Panc1 (cell line): ENCODE measurements around the gene RAP1GDS1. TPM values are rescaled to one million over a fixed set of nuclear protein-coding genes. Genes with fewer than 3 reads are reported as not detected.

Experiments used
- ATAC-seq: fragments of 200-7000 bp; cut with Tn5 transposase; 2 replicates; pipeline ENCODE4 v1.9.1; 2020; ENCODE audit warnings: mild to moderate bottlenecking, moderate library complexity
- BruUV-seq: library from RNA; stranded (reverse); fragments of 400-500 nt; replicated peaks from 2 replicates; lab custom pipeline; 2021; lab: Mats Ljungman, UMichigan
- CTCF ChIA-PET: fragments of 300-600 bp; sonication (Branson Sonifier 250); formaldehyde crosslinking; loops from one replicate; lab custom pipeline; 2022; ENCODE audit warnings: antibody characterized with exemption; lab: Charles Lee
- POLR2A ChIA-PET: fragments of 300-600 bp; sonication (Branson Sonifier 250); formaldehyde crosslinking; loops from one replicate; lab custom pipeline; 2022; ENCODE audit warnings: antibody characterized with exemption; lab: Charles Lee
- DNase-seq: peaks from one replicate; pipeline ENCODE4 v3.0.0-alpha.2; 2010; ENCODE audit warnings: low read depth, low spot score
- H3K27ac ChIP-seq: 2 replicates; pipeline ENCODE4 v1.5.1; 2011; ENCODE audit warnings: mild to moderate bottlenecking, low read length, inconsistent platforms
- H3K27me3 ChIP-seq: fragments of 200-500 bp; sonication (Bioruptor generic); 2 replicates; pipeline ENCODE4 v1.6.0; 2014; ENCODE audit warnings: low read length, inconsistent platforms; ENCODE audit not compliant: control insufficient read depth, insufficient read depth
- H3K36me3 ChIP-seq: fragments of 200-500 bp; sonication (Bioruptor generic); 2 replicates; pipeline ENCODE4 v1.5.1; 2014; ENCODE audit warnings: inconsistent platforms, mild to moderate bottlenecking, low read length, moderate library complexity; ENCODE audit not compliant: control insufficient read depth, insufficient read depth
- H3K4me1 ChIP-seq: 2 replicates; pipeline ENCODE4 v1.5.1; 2011; ENCODE audit warnings: inconsistent platforms, mild to moderate bottlenecking, low read length, moderate library complexity; ENCODE audit not compliant: control insufficient read depth, insufficient read depth
- H3K4me3 ChIP-seq, 2 experiments: 2 replicates each; pipeline ENCODE4 v1.5.1; 2011 to 2012; ENCODE audit warnings: low read depth in 2 of 2, low read length in 2 of 2, mild to moderate bottlenecking in 2 of 2, inconsistent platforms in 1 of 2, moderate library complexity in 1 of 2
- H3K9me3 ChIP-seq: fragments of 200-500 bp; sonication (Bioruptor generic); 2 replicates; pipeline ENCODE4 v1.5.1; 2014; ENCODE audit warnings: low read depth, mild to moderate bottlenecking, inconsistent platforms, low read length, moderate library complexity; ENCODE audit not compliant: control insufficient read depth, insufficient read depth
- CTCF ChIP-seq: fragments of 450-650 bp; IDR thresholded peaks from 2 replicates; pipeline ENCODE4 v1.5.1; 2017; ENCODE audit warnings: mild to moderate bottlenecking
- POLR2AphosphoS5 ChIP-seq: IDR thresholded peaks from 2 replicates; pipeline ENCODE4 v1.6.1; 2012; ENCODE audit warnings: mild to moderate bottlenecking, low read depth, low read length, moderate library complexity
- REST ChIP-seq, 2 experiments: IDR thresholded peaks; 2 replicates each; pipeline ENCODE4 v1.6.1; 2011 to 2012; ENCODE audit warnings: low read depth in 2 of 2, control low read depth in 1 of 2, low read length in 1 of 2, mild to moderate bottlenecking in 1 of 2, moderate library complexity in 1 of 2; ENCODE audit not compliant: insufficient read depth in 1 of 2
- SIN3A ChIP-seq: IDR thresholded peaks from 2 replicates; pipeline ENCODE4 v1.6.1; 2012; ENCODE audit warnings: low read depth, mild to moderate bottlenecking, low read length, moderate library complexity, borderline replicate concordance; ENCODE audit not compliant: insufficient read depth
- TCF7L2 ChIP-seq: IDR thresholded peaks from 2 replicates; pipeline ENCODE4 v1.6.1; 2011; ENCODE audit warnings: mild to moderate bottlenecking, low read depth, low read length, inconsistent platforms
- in situ Hi-C: cut with HindIII; loops from 2 replicates; pipeline ENCODE4 v1.10.0; 2016; ENCODE audit warnings: low sequenced_read_pairs, low pct_unique_long_range_greater_than_20kb
- intact Hi-C: fragments of 100-400 bp; cut with micrococcal nuclease; formaldehyde crosslinking; loops from one replicate; pipeline ENCODE4 v1.10.0; 2022; ENCODE audit not compliant: unreplicated experiment
- total RNA-seq: library from RNA; stranded (reverse); gene quantifications from one replicate; pipeline ENCODE4 v1.2.1, GENCODE V29; 2021; ENCODE audit not compliant: unreplicated experiment

The RAP1GDS1 gene
- total RNA-seq, 1 experiment from 2014 or later: 39.7 TPM

- Histone ChIP-seq H3K4me3 (no peak overlapping the region), H3K27me3 (no peaks in the 10 kb centered on the region), H3K36me3 (no peaks in the 10 kb centered on the region), H3K9me3 (no peaks in the 10 kb centered on the region), H3K4me1 (no peaks in the 10 kb centered on the region), H3K27ac (no peak overlapping the region)
- TF ChIP-seq CTCF: no peak
- no peak for TF ChIP-seq POLR2AphosphoS5
- no peak for TF ChIP-seq TCF7L2
- TF ChIP-seq REST (IDR thresholded peaks at IDR 0.05; ENCODE audit: insufficient read depth in 1 of 2, low read depth in 2 of 2, low read length in 1 of 2): no peak
- no peak for TF ChIP-seq SIN3A
- intact Hi-C loops: no loop called here
- ChIA-PET POLR2A (no interaction called here), CTCF (no interaction called here)
- no peak for DNase-seq
- ATAC-seq: no peak
- in situ Hi-C loops: no loop called here
- BruUV-seq: no TSS peak
Measured at GRCh38 chr4:98289375-98289774, 28.2 kb downstream of the RAP1GDS1 start.

GRCh38 chr4:98290511-98290910 is 29.3 kb downstream of the RAP1GDS1 start:
- intact Hi-C loops (no loop called here), in situ Hi-C loops (no loop called here)
- Histone ChIP-seq H3K9me3 (no peaks in the 10 kb centered on the region), H3K27ac (peak overlapping the region; percentile 54; the same call in 1 of the 2 replicates), H3K4me3 (no peak overlapping the region), H3K27me3 (no peaks in the 10 kb centered on the region), H3K4me1 (no peaks in the 10 kb centered on the region), H3K36me3 (0 out of 2 replicates have a peak, but pooled peaks cover 2% of the 10 kb centered on the region)
- TF ChIP-seq SIN3A (no peak), TCF7L2 (no peak), CTCF (no peak), REST (IDR thresholded peaks at IDR 0.05; ENCODE audit: insufficient read depth in 1 of 2, low read depth in 2 of 2, low read length in 1 of 2) (no peak), POLR2AphosphoS5 (no peak)
- CTCF ChIA-PET: no interaction called here
- BruUV-seq: no TSS peak
- no peak for ATAC-seq
- no peak for DNase-seq
- POLR2A ChIA-PET: no interaction called here
